ENCODE data around the gene NOL3. TPM values are rescaled to one million over a fixed set of nuclear protein-coding genes. Genes with fewer than 3 reads are reported as not detected.

Gene NOL3
- total RNA-seq, 2 donors from 2014 or later = 26.2 to 31.0 TPM

DNA sequence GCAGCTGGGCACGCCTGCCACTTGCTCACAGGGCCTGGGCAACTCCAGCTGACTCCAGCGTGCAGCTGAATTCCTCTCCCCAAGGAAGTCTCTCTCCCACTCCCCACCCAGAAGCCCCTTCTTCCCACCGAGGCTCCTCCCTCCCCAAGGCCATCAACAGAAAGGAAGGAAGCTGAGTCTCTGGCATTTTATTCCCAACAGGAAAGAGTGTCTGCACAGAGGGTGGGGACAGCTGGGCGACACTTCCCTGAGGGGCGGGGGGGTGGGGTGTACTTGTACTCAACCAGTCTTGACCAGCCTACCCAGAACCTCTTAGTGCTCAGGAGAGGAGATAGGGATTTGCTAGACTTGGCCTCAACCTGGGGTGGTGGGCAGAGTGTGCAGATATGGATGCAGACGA, 19.7 kb downstream of the NOL3 start, which contains the start of gene EXOC3L1:
Gene EXOC3L1 (minus strand): TSS at position 96 of the 400 bp plus-strand sequence. CDS start 460 bp downstream, outside the sequence.
- H3K27me3 ChIP-seq = no peaks in the 10 kb centered on the region
- no peaks in the 10 kb centered on the region for H3K9me3 ChIP-seq
- H3K36me3 ChIP-seq = no peaks in the 10 kb centered on the region
- no peak for TF ChIP-seq CTCF (IDR thresholded peaks at IDR 0.05)
- H3K4me3 ChIP-seq = no peak within 1 kb of the TSS
- no peak for DNase-seq
- peaks cover 24% of the 10 kb centered on the region for H3K4me1 ChIP-seq
- H3K27ac ChIP-seq = peak within 1 kb of the TSS; percentile 33
- intact Hi-C loops (cut with DNase I) = no loop called here
- peak within 1 kb of the TSS in 1 of 2 donors; percentile 26 for H3K9ac ChIP-seq (ENCODE audit: low read depth in 2 of 2, low read length in 2 of 2)

GRCh38 chr16:67190448-67191399, 20.4 kb downstream of the NOL3 start:
- intact Hi-C loops (cut with DNase I) = no loop called here
- H3K27ac ChIP-seq = peak overlapping the region; percentile 33
- H3K4me1 ChIP-seq = peaks cover 18% of the 10 kb centered on the region
- H3K36me3 ChIP-seq = peaks cover 6% of the 10 kb centered on the region
- H3K9me3 ChIP-seq = no peaks in the 10 kb centered on the region
- DNase-seq = no peak
- no peak overlapping the region for H3K4me3 ChIP-seq
- no peaks in the 10 kb centered on the region for H3K27me3 ChIP-seq
- TF ChIP-seq CTCF (IDR thresholded peaks at IDR 0.05) = no peak
- H3K9ac ChIP-seq (ENCODE audit: low read depth in 2 of 2, low read length in 2 of 2) = no peak overlapping the region

- Histone ChIP-seq H3K27ac (no peak overlapping the region), H3K9me3 (no peaks in the 10 kb centered on the region), H3K27me3 (no peaks in the 10 kb centered on the region), H3K9ac (ENCODE audit: low read depth in 2 of 2, low read length in 2 of 2) (no peak overlapping the region), H3K4me1 (peaks cover 18% of the 10 kb centered on the region), H3K4me3 (peak overlapping the region; percentile 100), H3K36me3 (peaks cover 14% of the 10 kb centered on the region)
- DNase-seq = no peak
- intact Hi-C loops (cut with DNase I) = no loop called here
- no peak for TF ChIP-seq CTCF (IDR thresholded peaks at IDR 0.05)
These were observed 21.2 kb downstream of the NOL3 start for GRCh38 chr16:67191411-67191994.

DNA sequence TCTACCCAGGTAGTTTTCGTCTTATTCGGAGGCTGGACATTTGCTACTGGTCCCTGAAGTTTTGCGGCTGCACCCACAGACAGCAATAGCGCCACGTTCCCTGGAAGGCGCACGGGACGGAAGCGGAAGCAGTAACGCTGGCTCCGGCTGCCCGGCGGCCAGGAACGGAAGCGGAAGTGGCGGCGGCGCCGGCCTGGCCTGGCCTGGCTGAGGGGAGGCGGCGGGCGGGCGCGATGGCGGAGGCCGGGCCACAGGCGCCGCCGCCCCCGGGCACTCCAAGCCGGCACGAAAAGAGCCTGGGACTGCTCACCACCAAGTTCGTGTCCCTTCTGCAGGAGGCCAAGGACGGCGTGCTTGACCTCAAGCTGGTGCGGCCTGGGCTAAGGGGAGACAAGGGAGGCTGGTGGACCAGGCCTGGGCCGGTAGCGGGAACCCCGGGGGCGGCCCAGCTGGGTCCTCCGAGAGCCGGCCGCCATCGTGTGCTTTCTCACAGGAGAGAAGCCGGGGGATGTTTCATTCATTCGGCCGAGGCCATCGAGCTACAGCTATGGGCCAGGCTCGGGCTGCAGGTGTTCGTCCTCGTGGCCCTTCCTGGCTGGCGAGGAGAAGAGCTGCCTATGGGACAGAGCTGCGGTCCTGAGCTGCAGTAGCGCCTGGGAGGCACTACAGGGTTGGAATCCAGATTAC, 21.8 kb downstream of the NOL3 start, which contains the start of gene E2F4:
Gene E2F4 (plus strand): TSS at position 161 of the 687 bp plus-strand sequence. CDS start 73 bp downstream, at position 234.
- peak within 1 kb of the TSS; percentile 60 for H3K27ac ChIP-seq
- TF ChIP-seq CTCF (IDR thresholded peaks at IDR 0.05) = no peak
- intact Hi-C loops (cut with DNase I) = no loop called here
- peaks cover 21% of the 10 kb centered on the region for H3K36me3 ChIP-seq
- no peaks in the 10 kb centered on the region for H3K27me3 ChIP-seq
- H3K4me1 ChIP-seq = peaks cover 18% of the 10 kb centered on the region
- no peaks in the 10 kb centered on the region for H3K9me3 ChIP-seq
- peak; percentile 91 for DNase-seq
- peak within 1 kb of the TSS; percentile 100 for H3K4me3 ChIP-seq
- peak within 1 kb of the TSS; percentile 98 to 99 for H3K9ac ChIP-seq (ENCODE audit: low read depth in 2 of 2, low read length in 2 of 2)

DNA sequence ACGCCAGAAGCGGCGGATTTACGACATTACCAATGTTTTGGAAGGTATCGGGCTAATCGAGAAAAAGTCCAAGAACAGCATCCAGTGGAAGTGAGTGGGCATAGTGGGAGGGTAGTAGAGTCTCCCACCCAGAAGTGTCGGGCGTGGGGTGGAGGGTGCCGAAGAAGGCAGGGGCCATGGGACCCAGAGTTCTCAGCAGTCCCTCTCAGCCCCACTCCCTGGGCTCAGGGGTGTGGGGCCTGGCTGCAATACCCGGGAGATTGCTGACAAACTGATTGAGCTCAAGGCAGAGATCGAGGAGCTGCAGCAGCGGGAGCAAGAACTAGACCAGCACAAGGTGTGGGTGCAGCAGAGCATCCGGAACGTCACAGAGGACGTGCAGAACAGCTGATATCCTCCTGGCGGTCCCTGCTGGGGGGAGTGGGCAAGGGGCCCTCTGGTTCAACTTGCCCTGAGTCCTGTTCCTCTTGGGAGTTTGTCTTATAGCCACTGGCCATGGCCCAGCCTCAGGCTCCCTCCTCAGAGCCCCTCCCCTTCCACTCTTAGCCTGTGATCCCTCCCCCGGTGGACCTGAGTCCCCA, 22.5 kb downstream of the NOL3 start:
- Histone ChIP-seq H3K9me3 (no peaks in the 10 kb centered on the region), H3K4me1 (peaks cover 18% of the 10 kb centered on the region), H3K9ac (ENCODE audit: low read depth in 2 of 2, low read length in 2 of 2) (peak overlapping the region; percentile 98 to 99), H3K27me3 (no peaks in the 10 kb centered on the region), H3K4me3 (peak overlapping the region; percentile 100), H3K36me3 (peaks cover 22% of the 10 kb centered on the region), H3K27ac (peak overlapping the region; percentile 60)
- TF ChIP-seq CTCF (IDR thresholded peaks at IDR 0.05) = no peak
- intact Hi-C loops (cut with DNase I) = no loop called here
- DNase-seq = no peak

All from colonic mucosa (tissue), 4 donors.